Gastrocnemius medialis (tissue), 4 donors: ENCODE data around the gene CHD6.

Source experiments
- POLR2A ChIP-seq, 2 donors: fragments of 450-650 bp; IDR thresholded peaks; one replicate each; pipeline ENCODE4 v1.6.1; 2017; ENCODE audit warnings: antibody characterized with exemption in 2 of 2, mild to moderate bottlenecking in 2 of 2, moderate library complexity in 2 of 2
- TF ChIP-seq, protein P1 (sequence below), 5 experiments: fragments of 450-650 bp in 3 of 5; fragments of 200-600 bp in 2 of 5; sonication (generic) in 2 of 5; IDR thresholded peaks in 4 of 5; conservative IDR thresholded peaks in 1 of 5; 1 replicate in 4 of 5; 2 replicates in 1 of 5; pipeline ENCODE4 v1.5.1; 2016 to 2019; ENCODE audit warnings: antibody characterized with exemption in 5 of 5, mild to moderate bottlenecking in 3 of 5, moderate library complexity in 3 of 5

- TF ChIP-seq POLR2A (IDR thresholded peaks at IDR 0.05), result no peak
- TF ChIP-seq, protein P1, sequence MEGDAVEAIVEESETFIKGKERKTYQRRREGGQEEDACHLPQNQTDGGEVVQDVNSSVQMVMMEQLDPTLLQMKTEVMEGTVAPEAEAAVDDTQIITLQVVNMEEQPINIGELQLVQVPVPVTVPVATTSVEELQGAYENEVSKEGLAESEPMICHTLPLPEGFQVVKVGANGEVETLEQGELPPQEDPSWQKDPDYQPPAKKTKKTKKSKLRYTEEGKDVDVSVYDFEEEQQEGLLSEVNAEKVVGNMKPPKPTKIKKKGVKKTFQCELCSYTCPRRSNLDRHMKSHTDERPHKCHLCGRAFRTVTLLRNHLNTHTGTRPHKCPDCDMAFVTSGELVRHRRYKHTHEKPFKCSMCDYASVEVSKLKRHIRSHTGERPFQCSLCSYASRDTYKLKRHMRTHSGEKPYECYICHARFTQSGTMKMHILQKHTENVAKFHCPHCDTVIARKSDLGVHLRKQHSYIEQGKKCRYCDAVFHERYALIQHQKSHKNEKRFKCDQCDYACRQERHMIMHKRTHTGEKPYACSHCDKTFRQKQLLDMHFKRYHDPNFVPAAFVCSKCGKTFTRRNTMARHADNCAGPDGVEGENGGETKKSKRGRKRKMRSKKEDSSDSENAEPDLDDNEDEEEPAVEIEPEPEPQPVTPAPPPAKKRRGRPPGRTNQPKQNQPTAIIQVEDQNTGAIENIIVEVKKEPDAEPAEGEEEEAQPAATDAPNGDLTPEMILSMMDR (IDR thresholded peaks at IDR 0.05 in 4 of 5, conservative IDR thresholded peaks at IDR 0.05 in 1 of 5), result no peak
Measured at GRCh38 chr20:41371371-41371770, 246.8 kb downstream of the CHD6 start.
